GM20431 (cell line): ENCODE measurements around the gene MOK.
"Not testable (repeated sequence)": the region's sequence is repeated elsewhere in the genome, so short reads cannot be mapped to it uniquely, and the experiment has no call there.

Experiments
- in situ Hi-C: fragments of 300-500 bp; cut with MseI, MboI; formaldehyde crosslinking; loops from one replicate; pipeline ENCODE4 v1.15.0; 2020; ENCODE audit warnings: low sequenced_read_pairs; ENCODE audit not compliant: unreplicated experiment

Gene MOK

DNA sequence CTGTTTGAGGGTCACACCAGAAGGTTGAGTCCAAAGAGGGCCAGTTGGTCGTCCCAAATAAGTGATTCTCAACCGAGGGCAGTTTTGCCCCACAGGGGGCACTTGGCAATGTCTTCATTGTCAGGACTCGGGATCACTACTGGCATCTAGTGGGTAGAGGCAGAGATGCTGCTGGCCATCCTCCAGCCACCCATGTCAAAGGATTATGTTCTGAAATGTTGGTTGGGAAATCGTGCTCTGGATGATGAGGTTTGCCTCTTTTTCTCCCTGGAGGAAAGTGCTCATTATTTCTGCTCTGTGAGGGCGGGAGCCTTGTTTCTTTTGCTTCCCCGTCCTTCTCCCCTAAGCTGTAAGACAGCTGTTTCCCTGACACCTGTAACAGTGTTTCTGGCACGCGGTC is 18.1 kb upstream of the MOK start:
- in situ Hi-C loops, result no loop called here

DNA sequence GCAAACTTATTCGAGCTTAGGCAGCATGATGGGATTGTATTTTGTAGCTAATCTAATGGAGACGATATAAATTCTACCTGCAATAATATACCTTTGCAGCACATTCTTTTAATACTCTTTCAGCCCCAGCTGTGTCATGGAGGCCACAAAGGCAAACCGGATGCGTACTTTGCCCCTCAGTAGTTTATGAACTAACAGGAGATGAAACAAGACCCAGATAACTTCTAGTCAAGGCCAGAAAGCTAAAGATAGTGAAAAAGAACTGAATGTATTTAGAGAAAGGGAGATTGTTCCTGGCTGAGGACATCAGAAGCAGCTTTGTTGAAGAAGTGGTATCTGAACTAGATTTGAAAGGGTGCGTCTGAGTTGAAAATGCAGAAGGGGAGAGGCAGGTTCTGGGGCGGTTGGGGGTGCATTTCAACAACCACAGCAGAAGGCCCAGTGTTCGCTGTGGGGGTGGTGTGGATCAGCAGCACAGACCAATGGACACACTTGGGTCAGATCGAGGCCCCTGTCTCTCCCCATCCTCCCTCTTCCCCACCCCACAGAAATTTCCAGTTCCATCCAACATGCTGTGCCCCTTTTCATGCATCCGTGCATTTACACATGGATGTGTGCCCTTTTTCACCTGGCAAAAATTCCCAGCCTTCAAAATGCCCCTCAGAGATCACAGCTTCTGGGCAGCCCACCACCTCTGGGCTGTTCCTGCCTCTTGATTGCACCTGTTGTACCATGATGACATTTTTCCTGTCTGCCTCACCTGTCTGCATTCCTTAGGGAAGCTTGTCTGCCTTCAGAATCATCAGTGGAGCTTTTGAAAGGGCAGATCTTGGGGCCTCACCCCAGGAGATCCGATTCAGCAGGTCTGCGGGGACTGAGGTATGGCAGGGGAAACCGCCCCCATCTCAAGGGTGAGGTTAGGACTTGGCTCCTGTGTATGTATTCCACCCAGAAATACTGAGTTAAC is 16.8 kb upstream of the MOK start:
- in situ Hi-C loops, result no loop called here

DNA sequence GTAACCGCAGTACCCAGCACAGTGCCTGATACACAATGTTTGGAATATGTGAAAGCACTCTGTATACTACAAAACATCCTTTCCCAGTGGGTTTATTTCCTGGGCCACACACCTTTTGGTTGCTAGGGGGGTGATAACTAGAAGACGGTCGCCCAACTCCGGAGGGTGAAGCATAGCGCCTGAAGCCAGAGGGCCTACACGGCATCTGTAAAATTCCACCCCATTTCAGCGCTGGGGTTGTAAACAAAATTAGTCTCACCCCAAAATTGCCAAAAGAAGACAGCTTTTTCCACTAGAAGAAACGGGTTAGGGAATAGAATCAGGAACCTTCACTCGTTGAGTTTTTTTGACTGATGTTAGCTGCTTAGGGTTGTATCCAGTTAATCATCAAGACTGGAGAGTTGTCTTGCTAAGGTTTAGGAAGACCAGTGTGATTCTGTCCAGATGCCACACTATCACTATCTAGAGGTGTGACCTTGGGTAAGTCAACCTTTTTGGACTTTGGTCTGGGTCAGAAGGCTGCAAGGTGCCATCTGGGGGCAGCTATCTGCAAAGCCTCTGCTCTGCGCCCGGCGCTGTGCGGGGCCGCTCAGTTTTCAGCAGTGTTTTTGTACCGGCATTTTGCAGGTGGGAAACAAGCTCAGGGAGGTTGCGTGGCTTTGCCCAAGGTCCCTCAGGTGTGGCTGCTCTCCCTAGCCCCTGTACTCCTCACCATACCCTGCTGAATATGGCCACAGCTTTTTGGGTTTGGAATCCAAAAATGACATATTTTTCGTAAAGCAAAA is 15.9 kb upstream of the MOK start:
- in situ Hi-C loops, result no loop called here

DNA sequence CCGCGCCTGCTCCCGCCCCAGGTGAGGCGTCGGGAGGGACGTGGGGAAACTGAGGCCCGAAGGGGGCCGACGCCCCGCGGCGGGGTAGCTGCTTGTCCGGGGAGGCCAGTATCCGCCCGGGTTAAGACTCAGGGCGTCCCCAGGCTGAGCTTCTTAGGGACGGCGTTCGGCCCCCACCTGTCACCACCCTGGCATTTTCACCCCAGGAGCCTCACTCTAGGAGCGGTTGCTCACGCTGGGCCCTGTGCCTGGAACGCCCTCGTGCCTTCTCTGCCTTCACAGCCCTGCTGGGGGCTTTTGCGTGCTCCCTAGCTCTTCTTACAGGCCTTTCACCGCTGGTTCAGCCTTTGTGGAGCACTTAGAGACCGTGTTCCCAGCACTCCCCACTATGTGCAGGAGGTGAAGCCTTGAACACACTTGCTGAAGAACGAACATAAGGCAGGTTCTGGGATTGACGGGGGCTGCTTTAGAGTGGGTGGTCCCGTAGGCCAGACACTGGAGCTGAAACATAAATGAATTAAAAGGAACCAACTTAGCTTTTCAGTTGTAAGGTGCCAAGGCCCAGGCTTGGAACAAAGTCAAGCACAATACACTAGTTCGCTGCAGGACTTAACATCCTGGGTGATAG is 15.2 kb upstream of the MOK start:
- in situ Hi-C loops, result no loop called here

DNA sequence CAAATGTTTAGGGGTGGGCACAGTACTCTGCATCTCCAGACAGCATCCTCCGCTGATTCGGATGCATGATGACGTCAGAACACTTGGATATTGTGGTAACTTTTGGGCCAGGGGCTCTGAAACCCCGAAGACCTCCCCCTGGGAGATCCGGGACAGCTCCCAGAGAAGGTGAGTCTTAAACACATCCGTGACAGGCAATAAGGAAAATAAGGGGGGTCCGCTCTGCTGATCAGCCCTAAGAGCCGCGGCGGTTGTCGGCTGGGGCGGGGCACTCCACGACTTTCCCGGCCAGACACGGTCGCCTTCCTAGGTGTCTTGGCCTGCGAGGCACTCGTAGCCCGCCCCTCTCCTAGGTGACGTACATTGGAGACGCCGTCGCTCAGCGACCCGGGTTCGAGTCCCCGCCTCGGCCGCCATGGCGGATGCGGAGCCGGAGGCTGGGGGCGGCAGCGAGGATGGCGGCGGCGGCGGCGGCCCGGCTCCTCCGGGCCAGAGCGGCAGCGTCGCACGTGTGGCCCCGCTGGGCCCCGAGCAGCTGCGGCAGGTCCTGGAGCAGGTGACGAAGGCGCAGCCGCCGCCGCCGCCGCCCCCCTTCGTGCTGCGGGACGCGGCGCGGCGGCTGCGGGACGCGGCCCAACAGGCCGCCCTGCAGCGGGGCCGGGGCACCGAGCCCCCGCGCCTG is 14.5 kb upstream of the MOK start, which contains the start of gene ZNF839:
TSS of gene ZNF839 (plus strand) at position 396 of the 682 bp plus-strand sequence. CDS start at position 416, 20 bp downstream.
- in situ Hi-C loops, result no loop called here

DNA sequence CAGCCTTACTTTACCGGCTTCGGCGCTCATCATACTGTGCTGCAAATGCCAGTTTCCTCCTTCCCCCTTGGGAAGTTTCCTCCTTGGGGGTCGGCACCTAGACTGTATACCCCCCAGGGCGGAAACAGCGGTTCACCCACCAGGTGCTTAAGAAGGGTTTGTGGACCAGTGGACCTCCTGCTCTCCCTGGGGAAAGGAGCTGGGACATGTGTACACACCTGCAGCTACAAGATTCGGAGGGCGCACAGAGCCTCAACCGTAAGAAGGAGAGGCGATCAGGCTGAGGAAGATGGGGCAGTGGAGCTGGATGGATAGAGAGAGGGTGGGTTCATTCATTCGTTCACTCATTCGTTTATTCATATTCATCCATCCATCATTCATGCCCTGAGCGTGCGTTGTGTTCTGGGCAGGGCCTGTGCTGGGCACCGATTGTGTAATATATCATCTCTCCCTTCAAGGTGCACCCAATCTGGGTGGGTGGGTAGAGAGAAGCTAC is 13.9 kb upstream of the MOK start:
- in situ Hi-C loops, result no loop called here

DNA sequence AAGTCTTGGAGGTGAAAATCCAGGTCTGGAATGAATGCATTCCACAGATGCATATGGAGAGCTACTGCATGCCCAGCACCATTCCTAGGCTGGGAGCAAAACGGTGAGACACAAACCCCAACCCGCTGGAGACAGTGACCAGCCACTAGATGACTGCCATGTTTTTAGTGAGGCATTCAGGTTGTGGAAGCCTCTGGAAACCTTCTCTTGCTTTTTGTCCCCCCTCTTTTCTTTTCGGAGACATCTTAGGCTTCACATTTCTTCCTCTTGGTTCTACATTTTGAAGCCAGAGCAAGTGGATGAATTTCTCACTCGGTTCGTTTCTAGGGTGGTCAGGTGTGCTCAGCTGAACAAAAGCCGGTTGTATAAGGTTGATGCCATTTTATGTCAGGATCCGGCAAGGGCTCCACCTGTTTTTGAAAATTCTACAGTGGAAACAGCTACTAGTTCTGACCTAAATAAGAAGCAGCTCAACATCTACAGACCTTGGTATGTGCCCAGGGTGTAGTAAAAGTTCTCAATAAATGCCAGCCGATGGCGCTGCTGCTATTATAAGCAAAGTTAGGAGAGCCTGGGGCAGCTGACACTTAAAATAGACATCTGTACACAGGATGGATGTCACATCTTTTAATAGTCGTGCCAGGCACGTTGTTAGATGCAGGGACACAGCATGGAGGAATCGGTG is 12.7 kb upstream of the MOK start:
- in situ Hi-C loops, result no loop called here

DNA sequence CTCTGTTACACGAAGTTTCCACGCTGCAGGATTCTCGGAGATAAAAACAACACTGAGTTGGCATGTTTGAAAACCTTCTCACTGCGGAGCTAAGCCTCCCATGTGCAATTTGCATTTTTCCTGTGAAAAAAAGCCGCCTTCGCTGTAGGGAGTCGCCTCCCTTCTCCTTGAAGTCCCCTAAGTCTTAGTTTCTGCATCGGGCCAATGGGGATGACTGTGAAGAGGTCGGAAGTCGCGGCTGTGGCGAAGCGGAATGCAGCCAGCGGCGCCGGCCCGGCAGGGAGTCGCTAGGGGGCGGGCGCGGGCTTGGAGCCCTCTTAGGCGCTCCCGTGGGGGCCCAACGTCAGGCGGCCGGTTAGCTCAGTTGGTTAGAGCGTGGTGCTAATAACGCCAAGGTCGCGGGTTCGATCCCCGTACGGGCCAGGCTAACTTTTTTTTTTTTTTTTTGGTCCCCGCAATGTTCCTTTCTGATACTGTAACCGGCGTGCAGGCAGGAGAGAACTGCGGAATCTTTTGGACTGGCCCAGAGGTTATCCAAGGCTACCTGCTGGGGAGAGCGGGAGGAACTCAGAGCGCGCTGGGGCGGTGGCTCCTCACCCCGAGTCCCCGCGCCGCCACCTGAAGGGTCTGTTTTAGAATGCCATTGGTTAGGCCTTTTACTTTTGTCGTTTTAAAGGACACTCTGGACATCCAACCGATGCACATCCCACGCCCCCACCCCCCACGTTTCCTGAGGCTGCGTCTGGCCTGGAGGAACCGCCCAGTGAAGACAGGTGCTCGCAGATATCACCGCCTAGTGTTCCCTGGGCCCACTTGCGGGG is 12.0 kb upstream of the MOK start:
- in situ Hi-C loops, result no loop called here

DNA sequence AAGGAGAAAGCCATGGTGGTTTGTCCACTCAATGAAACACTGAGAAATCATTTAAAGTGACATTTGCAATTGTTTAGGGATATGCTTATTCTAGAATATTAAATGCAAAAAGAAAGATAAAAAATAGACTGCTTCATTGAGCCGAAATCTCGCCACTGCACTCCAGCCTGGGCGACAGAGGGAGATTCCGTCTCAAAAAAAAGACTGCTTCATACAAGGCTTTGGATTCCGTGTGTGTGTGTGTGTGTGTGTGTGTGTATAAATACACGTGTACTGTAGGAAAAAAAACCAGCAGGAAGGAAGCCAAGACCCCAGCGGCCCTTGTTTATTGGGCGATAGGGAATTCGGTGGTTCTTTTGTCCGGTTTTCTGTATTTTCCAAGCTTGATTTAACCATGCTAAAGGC is 11.4 kb upstream of the MOK start:
- in situ Hi-C loops, result no loop called here

DNA sequence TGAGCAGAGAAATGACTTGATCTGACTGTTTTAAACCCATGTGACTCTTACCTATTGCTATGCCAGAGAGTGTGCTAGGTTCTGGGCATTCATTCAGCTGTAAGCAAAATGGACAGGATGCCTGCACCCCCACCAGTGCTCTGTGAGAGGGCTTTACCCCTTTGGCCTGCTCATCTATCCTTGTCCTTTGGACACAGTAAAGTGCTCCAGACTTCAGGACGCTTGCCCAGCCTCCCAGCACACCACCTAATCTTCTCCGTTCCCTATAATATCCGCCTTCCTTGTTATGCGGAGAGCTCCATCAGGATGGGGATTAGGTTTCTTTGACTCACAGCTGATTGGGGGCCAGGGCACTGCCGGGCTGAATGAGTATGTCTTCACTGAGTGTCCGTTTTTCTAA is 10.2 kb upstream of the MOK start:
- in situ Hi-C loops, result no loop called here

DNA sequence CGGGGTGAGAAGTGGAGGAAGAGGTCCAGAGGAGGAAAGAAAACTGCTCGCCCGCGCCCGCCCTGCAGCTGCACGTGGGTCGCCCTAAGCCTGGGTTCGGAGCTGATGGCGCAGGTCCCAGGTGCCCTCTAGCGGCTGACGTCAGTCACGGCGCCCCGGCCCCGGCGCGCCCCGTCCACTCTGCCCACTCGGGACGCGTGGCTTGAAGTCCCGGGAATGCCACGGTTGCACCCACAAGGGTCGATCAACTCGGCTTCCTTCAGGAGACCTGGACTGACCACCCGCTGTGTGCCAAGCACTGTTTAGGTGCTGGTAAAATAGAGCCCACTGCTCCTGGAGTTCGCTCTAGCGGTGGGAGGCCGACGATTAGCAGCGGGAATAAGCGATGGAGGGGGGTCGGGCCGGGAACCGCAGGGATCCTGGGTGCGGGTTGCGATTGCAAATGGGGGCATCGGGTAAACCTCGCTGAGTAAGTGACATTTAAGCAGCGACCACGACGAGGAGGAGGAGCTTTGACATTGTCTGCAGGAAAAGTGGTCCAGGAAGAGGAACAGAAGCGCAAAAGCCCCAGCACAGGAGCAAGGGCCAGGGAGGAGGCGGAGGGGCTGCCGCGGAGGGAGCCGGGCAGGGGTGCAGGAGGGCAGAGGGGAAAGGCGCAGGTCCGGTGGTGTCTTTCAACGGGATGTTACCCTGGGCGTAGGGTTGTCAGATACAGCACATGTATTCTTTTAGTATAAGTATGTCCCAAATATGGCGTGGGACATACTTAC is 9.5 kb upstream of the MOK start:
- in situ Hi-C loops, result no loop called here

DNA sequence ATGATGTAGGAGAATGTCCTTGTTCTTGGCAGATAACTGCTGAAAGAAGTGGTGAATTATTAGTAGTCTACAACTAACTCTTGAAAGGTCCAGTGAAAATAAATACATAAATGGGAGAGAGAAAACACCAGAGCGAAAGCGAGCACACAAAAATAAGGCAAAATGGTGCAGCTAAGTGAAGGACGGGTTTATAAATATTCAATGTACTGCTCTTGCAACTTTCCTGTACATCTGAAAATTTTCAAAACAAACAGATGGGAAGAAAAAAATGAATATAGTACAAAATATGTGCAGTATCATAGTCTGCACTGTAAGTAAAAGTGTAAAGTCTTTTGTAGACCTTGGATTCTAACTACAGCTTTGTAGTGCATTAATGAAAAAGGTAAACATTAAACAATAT is 1.3 kb downstream of the MOK start:
- in situ Hi-C loops, result no loop called here

DNA sequence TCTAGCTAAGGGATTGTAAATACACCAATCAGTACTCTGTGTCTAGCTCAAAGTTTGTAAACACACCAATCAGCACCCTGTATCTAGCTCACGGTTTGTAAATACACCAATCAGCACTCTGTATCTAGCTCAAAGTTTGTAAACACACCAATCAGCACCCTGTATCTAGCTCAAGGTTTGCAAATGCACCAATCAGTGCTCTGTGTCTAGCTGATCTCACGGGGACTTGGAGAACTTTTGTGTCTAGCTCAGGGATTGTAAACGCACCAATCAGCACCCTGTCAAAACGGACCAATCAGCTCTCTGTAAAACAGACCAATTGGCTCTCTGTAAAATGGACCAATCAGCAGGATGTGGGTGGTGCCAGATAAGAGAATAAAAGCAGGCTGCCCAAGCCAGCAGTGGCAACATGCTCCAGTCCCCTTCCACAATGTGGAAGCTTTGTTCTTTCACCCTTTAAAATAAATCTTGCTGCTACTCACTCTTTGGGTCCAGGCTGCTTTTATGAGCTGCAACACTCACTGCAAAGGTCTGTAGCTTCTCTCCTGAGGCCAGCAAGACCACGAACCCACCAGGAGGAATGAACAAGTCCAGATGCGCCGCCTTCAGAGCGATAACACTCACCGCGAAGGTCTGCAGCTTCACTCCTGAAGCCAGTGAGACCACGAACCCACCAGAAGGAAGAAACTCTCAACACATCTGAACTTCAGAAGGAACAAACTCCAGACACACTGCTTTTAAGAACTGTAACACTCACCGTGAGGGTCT is 6.5 kb downstream of the MOK start:
- in situ Hi-C loops, result not testable (repeated sequence)

DNA sequence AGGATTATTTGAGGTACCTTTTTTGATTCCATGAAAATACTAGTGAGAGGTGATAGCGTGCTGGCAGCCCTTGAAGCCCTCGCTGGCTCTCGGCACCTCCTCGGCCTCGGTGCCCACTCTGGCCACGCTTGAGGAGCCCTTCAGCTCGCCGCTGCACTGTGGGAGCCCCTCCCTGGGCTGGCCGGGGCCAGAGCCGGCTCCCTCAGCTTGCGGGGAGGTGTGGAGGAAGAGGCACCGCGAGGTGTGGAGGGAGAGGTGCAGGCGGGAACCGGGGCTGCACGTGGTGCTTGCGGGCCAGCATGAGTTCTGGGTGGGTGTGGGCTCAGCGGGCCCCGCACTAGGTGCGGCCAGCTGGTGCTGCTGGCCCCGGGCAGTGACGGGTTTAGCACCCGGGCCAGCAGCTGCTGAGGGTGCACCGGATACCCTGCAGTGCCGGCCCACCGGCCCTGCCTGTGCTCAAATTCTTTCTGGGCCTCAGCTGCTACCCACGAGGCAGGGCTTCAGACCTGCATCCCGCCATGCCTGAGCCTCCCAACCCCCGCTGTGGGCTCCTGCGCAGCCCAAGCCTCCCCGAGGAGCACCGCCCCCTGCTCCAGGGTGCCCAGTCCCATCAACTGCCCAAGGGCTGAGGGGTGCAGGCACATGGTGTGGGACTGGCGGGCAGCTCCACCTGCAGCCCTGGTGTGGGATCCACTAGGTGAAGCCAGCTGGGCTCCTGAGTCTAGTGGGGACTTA is 7.4 kb downstream of the MOK start:
- in situ Hi-C loops, result no loop called here

DNA sequence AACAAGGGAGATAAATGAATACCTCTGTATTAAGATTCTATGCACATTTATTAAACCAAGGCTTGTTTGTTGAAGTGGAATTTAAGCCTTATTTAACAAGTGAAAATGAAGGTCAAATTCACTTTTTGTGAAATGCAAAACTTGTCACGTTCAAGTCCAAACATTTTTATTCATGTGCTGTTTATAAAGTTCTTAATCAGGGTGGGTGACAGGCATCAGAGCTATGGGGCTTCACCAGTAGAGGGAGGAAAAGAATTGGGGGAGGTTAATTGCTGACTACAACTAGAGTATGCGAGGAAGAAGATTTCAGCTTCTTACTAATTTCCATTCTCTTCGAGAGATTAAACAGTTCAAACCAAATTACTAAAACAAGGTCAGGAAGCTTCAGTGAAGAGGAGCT is 9.7 kb downstream of the MOK start:
- in situ Hi-C loops, result no loop called here

DNA sequence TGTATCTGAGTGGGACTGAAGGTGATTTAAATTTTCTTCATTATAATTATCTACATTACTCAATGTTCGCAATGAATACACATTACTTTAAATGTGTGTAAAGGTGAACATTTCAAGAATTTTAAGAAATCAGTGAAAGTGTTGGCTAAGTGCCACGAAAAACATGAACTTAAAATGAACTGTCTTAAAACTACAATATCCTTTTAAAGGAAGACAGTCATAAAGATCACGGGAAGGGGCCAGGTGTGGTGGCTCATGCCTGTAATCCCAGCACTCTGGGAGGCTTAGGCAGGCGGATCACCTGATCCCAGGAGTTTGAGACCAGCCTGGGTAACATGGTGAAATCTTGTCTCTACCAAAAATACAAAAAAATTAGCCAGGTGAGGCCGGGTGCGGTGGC is 11.2 kb downstream of the MOK start:
- in situ Hi-C loops, result no loop called here

DNA sequence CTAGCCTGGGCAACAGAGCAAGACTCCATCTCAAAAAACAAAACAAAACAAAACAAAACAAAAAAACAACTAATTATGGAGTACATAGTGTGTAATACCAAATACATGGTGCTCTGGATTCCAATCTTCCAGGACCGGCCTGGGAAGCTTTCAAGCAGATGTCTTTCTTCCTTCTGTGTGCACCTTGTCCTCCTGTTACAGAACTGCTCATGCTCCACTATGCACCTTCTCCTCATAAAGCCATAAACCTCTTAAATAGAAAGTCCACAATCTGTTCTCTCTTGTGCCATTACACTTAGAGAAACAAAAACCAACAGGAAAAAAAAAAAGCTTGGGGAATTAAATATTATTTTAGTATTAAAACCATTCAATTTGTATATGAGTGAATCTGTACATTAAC is 12.5 kb downstream of the MOK start:
- in situ Hi-C loops, result no loop called here
